Measurements from ENCODE around the gene PEAK1.
A peak's percentile ranks its signal among the peaks of the same experiment; 100 is the strongest.

PEAK1 gene, protein sequence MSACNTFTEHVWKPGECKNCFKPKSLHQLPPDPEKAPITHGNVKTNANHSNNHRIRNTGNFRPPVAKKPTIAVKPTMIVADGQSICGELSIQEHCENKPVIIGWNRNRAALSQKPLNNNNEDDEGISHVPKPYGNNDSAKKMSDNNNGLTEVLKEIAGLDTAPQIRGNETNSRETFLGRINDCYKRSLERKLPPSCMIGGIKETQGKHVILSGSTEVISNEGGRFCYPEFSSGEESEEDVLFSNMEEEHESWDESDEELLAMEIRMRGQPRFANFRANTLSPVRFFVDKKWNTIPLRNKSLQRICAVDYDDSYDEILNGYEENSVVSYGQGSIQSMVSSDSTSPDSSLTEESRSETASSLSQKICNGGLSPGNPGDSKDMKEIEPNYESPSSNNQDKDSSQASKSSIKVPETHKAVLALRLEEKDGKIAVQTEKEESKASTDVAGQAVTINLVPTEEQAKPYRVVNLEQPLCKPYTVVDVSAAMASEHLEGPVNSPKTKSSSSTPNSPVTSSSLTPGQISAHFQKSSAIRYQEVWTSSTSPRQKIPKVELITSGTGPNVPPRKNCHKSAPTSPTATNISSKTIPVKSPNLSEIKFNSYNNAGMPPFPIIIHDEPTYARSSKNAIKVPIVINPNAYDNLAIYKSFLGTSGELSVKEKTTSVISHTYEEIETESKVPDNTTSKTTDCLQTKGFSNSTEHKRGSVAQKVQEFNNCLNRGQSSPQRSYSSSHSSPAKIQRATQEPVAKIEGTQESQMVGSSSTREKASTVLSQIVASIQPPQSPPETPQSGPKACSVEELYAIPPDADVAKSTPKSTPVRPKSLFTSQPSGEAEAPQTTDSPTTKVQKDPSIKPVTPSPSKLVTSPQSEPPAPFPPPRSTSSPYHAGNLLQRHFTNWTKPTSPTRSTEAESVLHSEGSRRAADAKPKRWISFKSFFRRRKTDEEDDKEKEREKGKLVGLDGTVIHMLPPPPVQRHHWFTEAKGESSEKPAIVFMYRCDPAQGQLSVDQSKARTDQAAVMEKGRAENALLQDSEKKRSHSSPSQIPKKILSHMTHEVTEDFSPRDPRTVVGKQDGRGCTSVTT (N-terminal part only)

DNA sequence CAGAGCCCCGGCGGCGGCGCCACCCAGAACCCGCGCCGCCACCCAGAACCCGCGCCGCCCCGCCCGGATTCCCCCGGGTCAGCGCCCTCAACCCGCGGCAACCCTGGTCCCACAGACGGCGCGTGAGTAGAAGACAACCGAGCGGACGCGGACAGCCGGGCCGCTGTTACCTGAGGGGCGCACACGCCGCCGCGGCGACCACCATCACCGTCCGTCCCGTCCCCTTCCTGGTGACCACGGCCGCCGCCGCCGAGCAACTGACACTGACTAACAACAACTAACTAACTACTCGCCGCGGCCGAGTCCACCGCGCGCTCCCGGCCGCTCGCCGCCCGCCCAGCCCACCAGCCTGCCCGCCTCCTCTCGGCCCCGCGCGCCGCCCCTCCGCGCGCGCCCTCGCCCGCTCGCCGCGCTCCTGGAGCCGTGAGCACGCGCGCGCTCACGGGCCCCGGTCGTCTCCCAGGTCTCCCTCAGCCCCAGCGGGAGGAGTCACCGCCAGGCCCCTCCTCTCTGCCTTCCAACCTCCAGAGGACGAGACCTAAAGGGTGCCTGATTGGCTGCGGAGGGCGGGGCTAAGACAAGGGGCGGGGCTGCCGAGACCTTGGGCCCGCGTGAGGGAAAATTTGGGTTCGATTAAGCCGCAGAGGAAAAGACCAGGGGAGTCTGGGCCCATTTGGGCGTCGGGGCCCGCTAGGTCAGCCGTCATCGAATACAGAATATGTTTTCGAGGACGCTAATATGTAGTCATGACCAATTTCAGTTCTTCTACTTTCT is at the start of gene PEAK1:
Gene PEAK1 (minus strand): TSS at position 269 of the 774 bp plus-strand sequence. CDS start 238,178 bp downstream, outside the sequence.
- DNase-seq = peak; percentile 99

DNA sequence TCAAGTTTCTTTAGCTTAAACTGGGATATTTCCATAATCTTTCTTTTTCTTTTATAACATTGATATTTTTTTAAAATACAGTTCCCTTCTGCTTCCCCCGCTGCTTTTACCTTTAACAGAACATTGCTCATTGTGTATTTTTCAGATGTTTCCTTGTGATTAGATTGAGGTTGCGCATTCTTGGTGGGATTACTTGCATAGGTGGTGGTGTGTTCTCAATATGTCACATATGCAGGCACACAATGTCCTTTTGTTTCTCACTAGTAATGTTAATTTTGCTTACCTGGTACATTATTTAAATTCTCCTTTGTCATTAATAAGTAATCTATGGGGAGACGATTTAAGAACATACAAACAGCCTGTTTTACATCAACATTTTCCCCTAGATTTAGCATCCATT is 49.0 kb upstream of the PEAK1 start:
- no peak for DNase-seq

DNA sequence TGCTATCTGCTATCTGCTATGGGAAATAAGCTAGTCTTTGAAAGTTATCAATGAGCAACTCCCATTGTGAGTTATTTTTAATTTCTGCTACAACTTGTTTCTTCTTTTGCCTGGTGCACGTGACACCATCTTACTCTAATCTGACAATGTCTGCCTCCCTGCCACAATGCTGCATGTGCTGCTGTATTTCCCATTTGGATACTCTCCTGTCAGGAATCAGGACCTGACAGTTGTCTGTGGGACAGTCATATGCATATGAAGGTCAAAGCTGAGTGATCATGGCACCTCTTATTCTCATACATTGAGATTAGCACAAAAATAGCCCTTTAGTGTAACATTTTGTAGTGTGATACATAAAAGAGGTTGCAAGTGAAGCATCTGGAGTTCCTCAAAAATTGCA is 46.6 kb upstream of the PEAK1 start:
- DNase-seq = no peak

DNA sequence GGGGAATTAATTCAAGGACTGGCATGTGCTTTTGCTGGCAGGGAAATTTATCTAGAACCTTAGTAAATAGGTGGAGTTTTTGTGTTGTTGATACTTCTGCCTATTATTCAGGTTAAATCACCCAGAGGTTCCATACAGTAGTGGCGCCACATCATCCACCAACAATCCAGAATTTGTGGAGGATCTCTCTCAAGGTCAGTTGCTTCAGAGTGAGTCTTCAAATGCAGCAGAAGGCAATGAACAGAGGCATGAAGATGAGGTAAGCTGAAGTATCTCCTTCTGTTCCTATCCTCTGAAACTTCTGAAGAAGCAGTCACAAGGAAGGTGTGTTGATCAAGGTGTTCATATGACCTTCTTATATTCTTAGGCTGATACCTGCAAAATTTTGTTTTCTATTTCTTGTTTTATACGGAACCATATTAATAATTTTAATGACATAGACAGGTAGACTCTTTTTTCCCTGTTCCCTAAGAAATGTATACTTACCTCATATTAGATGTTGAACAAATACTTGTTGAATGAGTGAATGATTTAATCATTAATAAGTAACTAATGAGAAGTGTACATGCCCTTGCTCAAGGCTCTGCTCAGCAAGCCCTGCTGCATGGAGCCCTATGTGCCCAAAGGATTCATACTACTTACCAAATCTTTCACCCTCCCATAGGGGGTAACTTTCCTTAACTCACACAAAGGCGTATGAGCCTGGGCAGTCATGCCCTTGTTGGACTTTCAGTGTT is 44.4 kb upstream of the PEAK1 start:
- no peak for DNase-seq

DNA sequence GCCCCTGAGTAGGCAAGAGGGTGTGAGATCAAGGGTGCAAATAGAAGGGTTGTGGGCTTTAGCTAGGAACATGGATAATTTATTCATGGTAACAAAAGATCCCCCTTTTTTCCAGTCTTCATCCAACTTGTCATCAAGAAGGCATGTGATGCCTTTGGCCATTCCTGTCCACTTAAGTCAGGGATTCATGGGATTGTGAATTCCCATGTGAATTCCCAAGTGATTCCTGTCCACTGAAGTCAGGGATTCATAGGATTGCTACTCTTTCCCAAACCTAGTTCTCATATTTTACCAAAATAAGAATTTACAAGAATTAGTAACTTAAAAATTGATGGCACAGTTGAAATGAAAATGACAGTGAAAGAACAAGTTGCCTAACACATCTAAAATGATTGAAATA is 41.6 kb upstream of the PEAK1 start:
- DNase-seq = no peak

DNA sequence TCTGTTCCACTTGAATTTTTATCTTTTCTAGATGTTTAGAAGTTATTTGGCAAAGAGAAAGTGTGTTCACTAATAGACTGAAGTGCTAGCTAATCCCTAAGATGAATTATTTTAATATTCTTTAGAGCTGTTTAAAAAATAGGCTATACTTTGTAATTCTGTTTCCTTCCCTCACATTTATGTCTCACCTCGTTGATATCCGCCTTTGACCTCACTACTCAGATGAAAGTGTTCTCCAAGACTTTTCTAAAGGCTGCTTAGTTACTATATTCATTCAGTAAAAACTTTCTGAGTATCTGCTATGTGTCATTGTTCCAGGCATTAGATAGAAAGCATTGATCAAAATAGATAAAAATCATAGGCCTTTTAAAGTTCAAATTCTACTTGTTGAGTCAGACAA is 39.1 kb upstream of the PEAK1 start:
- DNase-seq = no peak

DNA sequence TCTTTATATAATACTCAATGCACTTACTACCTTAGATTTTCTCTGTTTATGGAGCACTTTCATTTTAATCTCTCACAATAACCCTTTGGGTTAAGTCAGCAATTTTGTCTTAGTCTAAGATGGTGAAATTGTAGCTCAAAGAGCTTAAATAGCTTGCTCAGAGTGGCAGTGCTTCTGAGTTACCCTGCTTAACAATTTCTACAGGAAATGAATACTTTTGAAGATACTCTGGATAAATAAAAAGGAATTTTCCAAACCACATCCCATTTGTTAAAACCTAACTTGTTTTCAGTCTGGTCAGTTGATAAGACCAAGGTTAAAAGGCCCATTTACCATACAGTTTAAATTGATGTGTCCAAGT is 38.0 kb upstream of the PEAK1 start:
- no peak for DNase-seq

DNA sequence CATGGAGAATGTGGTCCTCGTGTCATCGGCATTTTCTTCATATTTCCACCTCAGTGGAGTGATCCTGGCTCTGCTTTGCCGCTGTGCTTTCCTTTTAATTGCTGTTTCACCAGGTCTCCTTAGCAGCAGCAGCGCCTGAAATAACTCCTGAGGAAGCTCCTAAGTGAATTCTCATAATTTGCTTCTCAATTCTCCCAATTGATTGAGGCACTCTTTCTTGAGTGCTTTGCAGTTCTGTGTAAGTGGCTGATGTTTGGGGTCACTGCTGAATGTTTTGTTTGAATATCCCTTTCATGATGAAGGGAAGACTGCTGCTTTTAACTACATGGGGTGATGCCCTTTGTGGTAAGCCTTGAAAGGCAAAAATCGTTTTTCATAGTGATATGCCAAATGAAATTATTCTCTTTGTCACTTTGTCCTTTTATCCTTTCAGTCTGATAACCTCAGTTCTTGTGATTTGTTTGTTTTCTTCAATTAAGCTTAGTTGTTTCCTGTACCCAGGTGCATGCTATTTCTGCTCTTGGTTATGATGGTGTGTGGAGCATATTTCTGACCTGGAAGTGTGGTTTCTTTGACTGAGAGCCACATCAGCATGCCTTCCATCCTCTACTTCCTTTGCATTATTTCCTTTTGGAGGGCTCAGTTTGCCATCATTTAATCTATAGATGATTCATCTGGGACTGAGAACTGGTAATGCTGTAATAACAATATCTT is 37.4 kb upstream of the PEAK1 start:
- DNase-seq = peak; percentile 39

DNA sequence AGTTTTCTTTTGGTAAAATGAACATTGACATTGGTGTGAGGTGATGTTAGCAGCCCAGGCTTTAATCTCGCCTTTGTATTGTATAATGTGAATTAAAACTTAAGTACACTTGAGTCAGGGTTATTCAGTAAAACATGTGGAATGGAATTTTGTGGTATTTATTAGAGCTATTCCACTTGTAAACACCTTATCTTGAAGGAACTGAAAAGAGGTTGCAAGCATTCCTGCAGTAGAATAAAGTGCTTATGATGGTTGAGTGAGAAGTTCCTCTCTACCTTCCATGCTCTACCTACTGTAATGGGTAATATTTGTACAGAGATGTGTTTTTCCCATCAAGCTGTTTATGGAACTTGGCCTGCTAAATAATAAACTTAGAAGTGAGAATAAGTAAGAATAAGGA is 36.8 kb upstream of the PEAK1 start:
- DNase-seq = no peak

DNA sequence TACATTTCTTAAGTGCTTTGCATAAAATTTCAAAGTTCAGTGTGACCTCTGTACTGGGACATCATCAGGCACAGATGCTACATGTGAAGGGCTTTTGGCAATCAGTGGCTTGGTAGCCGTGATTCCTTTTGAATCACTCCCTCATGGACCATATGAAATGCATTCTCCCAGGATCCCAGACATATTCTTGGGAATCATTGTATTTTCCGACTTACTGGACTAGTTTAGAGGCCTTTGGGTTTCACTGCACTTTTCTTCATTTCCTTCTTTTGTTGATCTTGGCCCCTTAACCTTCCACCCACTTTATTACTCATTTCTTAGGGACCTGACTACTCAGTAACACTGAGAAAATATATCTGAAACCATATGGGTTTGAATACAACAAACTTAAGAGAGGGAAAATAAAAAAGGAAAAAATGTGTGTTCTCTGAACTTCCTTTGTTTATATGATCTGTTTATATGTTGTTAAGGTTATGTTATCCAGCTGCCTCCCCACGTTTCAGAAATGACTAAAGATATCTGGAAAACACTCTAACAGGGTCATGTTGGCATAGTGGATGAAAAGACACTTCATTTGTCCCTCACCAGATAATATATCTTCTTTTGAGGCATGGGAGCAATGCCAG is 35.9 kb upstream of the PEAK1 start:
- DNase-seq = no peak

DNA sequence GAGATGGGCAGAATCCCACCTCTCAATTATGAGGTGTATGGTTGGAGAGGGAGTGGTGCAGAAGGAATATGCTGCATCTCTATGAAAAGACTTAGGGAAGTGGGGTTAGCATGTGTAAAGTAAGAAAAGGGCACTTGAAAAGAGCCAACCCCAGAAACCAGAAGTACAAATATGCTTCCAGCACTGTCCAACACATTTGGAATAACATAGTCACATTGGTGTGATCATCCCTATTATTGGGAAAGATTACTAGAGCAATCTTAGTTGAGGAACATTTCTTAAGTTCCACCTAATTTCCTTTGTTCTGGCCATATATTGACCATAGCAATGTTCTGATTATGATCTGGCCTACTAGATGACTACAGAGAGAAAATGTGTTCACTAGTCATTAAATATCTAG is 35.0 kb upstream of the PEAK1 start:
- DNase-seq = no peak

DNA sequence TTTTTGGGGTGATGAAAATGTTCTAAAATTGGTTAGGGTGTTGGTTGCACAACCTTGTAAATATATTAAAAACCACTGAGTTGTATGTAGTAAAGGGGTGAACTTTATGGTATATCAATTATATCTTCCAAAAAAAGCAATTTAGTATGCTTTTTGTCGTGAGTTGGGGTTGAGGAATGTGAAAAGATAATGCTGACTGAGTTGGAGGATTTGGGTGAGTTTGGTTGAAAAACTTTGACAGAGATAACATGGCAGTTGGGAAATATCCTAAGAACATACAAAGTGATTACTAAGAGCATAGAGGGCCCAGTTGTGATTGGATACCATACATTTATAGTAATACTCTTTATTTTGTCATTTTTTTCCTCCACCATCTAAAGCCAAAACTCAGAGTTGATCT is 34.4 kb upstream of the PEAK1 start:
- no peak for DNase-seq

DNA sequence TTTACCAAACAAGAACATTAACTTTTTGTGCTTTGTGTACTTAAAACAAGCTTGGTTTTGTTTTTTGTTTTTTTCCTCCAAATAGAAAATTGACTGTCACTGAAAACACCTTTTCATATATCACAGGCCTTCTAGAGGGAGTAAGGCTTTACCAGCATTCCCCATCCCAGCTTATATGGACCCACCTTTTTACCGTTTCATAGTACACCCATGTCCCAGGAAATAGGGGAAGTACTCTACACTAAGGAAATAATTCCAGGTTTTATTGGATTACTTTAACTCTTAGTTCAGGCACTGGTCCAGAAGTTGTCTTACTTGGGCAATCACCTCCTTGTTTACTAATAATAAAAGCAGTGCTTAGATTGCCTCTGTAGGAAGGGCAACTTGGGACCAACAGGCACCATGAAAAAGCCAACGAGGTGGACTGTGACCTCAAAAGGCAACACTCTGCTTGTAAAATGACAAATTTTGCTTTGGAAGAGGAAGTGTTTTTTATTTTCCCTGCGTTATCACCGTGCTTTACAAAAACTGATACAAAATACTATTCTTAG is 27.0 kb upstream of the PEAK1 start:
- DNase-seq = no peak

DNA sequence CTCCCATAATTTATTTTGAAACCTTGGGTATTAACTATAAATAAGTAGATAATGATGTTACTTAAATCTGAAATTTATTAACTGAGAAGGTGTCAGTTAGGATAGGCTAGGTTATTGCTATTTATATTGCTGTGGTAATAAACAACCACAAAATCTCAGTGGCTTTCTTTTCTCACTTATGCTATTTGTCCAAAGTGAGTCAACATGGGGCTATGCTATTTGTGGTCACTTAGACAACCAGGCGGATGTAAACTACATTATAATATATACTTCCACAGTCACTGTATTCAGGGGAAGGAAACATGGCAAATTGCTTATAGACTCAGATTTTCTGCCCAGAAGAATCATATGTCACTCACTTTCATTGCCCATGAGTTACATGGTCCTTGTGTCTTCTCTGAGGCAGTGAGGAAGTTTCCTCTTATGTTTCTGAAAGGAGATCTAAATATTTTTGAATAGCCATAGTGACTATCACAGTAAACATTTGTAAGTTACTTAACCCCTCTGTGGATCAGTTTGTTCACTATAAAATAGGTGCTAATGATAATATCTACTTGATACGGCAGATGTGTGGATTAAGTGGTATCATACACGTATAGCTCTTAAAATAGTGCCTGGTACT is 20.6 kb upstream of the PEAK1 start:
- DNase-seq = no peak

DNA sequence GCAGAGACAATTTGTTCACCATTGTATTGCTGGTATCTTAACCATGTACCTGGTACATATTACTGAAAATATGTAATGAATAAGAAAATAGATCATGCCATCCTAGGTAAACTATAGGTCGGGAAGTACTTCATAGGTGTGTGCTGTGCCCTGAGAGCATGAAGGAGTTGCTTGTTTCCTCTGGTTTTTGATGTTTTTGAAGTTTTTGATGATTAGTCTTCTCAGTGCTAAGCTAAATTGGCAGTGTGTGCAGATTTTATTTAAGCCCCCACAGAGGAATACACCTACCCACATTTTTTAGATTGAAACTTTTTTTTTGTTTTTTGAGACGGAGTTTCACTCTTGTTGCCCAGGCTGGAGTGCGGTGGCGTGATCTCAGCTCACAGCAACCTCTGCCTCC is 17.4 kb upstream of the PEAK1 start:
- no peak for DNase-seq

DNA sequence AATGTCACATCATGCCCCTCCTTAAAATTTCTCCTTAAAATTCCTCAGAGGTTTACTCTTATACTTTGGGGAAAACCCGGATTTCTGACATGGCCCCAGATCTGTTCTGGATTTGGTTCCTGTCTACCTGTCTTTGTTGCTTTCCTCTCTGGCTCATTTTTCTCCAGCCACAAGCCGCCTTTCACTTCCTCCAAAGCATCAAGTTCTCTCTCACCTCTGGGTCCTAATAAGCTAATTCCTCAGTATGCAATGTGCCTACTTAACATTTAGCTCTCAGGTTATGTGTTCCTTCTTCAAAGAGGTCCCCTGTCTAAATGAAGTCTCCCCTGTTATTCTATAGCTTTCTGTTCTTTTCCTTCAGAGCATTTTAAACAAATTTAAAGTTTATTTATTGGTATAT is 16.9 kb upstream of the PEAK1 start:
- no peak for DNase-seq

DNA sequence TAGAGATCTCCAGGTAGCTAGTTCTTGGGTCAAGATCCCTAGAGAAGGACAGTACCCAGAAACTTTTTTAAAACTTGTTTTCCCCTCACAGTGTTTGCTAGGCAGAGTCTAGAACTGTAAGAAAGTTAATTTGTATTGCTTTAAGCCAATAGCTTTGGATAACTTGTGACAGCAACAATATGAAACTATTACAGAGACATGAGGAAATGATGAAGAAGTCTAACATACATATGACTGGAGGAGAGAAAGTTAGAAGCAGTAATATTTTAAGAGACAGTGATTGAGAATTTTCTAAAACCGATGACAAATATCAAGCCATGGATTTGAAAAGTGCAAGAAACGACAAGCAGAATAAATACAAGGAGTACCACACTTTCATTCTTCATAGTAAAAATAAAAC is 10.7 kb upstream of the PEAK1 start:
- DNase-seq = peak; percentile 33

DNA sequence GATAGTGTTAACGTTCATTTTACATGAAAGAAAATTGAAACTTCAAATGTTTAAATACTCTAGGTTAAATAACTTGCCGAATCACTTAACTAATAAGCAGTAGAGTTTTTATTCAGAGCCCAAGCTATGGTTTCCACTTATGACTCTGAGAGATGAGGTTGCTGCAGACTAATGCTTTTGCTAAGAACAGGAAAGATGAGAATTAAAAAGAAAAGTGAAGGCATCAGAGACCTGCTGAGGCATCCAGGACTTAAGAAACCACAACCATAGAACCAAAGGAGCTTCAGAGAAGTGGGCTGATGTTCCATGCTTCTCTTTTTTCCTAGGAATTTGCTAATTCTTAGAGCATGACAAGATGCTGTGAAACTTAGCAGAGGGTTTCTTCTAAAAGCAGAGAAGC is 10.3 kb upstream of the PEAK1 start:
- DNase-seq = peak; percentile 74

DNA sequence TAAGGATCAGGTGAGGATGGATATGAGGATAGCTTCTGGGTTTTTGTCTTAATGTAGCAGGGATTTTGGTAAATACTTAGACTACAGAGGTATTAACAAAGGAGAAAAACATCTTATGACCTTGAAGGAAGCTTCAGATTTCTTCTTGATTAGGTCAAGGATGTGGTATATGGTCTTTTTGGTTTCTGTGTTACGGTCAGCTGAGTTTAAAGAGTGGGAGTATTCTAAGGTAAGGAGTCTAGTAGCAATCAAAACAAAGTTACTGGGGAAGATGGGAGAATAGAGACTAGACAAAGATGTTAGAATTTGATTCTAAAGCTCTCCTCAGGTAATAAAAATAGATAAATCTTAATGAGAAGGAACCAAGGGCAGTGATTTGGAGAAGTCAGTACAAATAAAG is 7.0 kb upstream of the PEAK1 start:
- no peak for DNase-seq

DNA sequence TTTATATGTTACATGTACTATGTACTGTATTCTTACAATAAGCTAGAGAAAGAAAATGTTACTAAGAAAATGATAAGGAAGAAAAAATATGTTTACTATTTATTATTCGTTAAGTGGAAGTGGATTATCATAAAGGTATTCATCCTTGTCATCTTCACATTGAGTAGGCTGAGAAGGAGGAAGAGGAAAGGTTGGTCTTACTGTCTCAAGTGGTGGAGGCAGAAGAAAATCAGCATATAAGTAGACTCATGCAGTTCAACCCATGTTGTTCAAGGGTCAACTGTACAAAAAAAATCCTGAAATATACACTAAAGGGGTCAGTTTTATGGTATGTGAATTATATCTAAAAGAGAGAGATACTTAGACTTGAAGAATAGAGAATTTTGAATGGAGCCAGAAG is 6.5 kb upstream of the PEAK1 start:
- DNase-seq = no peak

Data from activated CD4-positive, alpha-beta T cell treated with anti-CD3 and anti-CD28 coated beads, Interleukin-2, amount 50 U/mL, for 16 hours (primary cell).